T-helper 22 cell (primary cell): ENCODE measurements around the gene ASTN2.

Experiments used
- DNase-seq: peaks from one replicate; pipeline ENCODE4 v3.0.0-alpha.2; 2020; ENCODE audit warnings: low read depth

Gene ASTN2

DNA sequence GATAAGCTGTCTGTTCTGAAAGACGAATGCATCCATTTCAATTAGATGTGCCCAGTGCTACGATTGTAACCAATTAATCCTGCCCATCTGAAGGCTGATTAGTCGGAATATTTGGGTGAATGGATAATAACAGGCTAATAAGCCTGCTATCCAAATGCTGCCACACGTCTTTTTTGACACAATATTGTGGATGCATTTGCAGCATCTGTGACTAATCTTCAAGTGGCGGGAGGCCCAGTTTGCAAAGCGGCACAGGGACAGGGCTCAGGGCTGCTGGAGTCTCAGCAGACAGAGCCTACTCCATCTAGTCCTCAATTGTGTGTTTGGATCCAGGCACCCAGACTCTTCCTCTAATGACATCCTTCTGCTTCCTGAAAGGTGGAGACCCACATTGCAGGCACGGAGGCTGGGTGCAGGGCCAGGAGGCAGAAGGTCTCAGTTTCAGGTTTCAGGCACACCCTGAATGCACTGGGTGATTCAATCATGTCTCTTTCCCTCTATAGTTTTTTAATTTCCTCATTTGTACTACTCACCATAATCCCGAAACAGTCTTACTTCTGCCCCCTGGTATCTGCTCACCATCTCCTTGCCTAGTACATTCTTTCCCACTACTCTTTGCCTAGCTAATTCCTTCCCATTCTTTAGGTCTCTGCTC, 169.6 kb downstream of the ASTN2 start:
- no peak for DNase-seq

DNA sequence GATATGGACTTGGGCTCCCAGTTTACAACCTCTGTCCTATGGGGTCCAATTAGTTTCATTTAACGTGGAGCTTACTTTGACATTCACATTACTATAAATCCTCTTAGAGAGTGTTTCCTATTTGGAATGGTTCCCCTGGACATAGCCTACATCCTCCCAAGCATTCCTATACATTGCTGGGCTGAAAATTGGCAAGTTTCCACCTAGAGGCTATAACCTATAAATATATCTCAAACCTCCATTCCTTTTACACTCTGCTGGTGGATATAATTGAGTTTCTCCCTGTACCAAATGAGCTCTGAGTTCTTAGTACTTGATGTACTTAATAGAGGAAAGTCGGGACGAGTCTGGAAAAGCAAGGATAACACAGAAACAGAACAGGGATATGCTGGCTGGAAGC, 172.8 kb downstream of the ASTN2 start:
- DNase-seq = no peak

DNA sequence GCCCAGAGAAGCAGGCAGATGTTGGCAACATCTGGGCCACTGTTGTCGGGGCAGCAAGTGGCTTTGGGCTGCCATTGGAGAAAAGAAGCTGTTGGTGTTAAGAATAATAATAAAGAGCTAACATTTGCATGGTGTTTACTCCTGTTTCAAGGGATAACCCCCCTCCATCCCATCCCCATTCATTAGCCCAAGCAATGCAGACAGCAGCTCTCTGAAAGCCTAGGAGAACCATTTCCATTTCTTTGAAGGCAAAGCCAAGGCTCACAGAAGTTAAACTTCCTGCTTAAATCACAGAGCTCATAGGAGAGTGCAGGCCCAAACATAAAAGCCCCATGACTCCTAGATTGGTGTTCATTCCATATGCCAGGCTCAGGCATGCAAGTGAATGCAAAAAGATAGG, 175.4 kb downstream of the ASTN2 start:
- DNase-seq = no peak

DNA sequence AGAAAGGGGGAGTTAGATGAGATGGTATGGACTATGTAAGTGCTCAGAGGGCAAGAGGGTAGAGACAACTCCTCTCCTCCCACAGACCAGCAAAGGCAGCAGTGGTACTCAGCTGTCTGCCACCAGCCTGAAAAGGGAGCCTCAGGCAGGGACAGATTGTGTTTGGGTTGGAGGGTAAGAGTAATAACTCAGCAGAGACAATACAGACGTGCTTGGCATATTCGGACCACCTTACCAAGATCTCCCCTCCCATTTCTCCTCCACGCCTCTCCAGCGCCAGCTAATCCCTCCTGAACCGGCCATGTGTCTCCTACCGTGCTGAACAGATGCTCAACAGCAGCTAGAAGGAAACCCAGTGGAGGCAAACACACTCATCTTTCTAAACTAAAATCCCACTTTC, 180.8 kb downstream of the ASTN2 start:
- no peak for DNase-seq

DNA sequence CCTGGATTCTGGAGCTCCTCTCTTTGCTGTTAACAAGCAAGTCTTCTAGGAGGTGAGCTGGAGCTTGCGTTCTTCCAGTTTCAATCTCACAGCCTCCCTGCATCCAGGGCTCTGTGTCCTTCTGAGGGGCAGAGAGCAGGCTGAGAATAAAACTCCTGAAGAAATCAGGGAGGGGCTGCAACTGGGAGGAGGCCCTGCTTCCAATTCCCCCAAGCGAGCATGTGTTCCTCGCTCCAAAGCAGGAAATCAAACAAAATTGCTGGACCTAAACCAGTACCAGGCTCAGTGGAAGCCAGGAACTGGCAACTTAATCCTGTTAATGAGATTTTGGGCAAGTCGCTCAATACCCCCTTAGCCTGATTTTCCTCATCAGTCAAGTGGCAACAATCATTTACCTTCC, 181.8 kb downstream of the ASTN2 start:
- DNase-seq = no peak

DNA sequence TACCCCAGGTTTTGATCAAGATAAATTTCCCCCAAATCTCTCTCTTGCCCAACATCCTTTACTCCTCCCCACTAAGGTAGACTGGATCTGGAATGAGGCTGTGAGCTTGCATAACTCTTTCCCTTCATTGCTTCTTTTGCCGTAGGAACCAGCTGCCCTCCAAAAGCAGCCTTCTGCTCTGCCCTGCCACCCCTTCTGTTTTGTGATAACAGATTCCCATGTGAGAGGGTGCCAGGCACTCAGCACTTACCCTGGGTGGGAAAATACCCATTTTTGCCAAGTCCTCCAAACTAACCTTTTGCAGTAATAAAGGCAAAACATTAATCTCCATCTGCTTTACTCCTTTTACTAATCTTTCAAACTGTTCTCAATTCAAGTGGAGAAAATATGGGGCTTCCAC, 182.6 kb downstream of the ASTN2 start:
- no peak for DNase-seq

DNA sequence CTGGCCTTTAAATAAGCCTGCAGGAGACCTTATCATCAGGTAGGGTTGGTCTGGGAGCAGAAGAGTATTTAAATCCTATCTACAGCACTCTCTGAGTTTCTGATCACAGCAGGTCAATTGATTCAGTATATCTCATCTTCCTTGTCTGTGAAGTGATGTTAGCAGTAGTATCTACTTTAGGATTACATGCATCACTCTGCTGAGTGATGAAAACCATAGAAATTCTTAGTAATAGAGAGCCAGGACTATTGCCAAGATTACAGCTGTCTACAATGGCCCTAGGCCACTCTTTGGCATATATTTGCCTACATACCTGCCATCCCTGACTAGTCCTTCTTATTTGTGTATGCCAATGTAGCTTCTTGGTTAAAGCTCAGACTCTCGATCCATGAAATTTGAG, 183.8 kb downstream of the ASTN2 start:
- no peak for DNase-seq

DNA sequence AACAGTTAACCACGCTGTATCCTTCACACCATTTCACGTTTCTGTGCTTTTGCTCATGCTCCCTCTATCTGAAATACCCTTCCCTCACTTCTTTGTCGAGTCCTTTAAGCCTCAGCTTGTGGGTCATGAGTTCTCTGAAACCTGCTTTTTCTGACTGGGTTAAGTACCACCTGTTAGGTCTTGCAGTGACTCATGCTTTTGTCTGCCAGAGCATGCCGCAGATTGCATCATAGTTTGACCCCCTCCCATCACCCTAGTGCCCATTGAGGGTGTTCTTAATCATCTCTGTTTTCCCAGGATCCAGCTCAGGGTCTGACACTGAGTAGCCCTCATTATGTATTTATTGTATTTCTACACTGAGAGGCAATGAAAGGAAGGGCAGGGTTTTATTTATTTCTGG, 190.2 kb downstream of the ASTN2 start:
- no peak for DNase-seq

DNA sequence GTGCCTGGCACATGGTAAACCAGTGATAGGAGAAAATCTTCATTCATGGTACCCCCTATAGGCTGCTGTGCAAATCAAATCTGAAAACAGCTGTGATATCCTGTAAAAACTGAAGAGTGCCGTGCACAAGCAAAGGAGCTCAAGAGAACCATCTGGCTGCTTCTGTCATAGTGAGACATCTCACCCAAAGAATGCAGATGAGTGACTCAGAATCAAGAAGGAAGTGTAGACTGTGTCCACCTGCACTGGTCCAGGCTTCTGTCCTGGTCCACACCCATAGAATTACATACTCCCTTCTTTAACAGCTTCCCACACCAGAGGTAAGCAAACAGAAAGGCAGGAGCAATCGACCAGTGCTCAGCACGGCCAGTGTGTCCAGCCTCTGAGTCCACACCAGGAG, 195.9 kb downstream of the ASTN2 start:
- no peak for DNase-seq

DNA sequence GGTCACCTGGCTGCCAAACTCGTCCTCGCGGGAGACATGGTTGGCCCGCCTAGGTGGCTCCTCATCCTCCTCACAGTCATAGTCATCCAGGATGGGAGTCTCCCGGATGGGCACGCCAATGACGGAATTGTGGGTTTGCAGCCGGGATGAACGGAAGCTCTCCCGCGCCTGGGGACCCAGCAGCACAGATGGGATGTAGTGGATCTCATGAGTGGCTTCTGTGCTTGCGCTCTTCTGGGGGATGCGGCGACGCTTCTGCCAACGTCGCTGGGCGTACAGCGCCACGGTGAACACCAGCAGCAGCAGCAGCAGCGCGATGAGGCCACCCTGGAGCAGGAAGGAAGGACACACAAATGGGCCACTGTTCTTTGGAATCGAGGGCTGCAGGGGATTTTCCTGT, 200.4 kb downstream of the ASTN2 start:
- DNase-seq = no peak

DNA sequence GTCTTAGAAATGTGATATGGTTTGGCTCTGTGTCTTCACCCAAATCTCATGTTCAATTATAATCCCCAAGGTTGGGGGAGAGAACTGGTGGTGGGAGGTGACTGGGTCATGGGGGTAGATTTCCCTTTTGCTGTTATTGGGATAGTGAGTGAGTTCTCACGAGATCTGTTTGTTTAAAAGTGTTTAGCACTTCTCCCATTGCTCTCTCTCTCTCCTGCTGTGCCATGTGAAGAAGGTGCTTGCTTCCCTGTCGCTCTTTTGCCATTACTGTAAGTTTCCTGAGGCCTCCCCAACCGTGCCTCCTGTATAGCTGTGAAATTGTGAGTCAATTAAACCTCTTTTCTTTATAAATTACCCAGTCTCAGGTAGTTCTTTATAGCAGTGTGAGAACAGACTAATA, 203.6 kb downstream of the ASTN2 start:
- DNase-seq = no peak

DNA sequence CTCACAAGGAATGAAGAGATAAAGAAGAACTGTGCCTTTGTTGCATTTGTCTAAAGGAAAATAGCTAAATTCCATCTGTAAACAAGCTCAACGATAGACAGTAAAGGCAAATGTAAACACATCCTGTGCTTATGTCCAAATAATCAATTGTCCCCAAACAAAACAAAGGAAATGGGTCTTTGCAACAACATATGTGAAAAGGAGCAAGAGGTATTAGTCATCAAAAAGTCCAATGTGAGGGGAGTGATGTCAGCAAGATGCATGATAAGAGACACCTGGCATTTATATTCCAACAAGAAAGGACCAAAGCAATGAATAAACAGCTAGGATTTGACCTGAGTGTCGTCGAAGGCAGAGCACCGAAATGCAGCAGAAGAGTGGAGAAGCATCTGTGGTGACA, 209.1 kb downstream of the ASTN2 start:
- no peak for DNase-seq

DNA sequence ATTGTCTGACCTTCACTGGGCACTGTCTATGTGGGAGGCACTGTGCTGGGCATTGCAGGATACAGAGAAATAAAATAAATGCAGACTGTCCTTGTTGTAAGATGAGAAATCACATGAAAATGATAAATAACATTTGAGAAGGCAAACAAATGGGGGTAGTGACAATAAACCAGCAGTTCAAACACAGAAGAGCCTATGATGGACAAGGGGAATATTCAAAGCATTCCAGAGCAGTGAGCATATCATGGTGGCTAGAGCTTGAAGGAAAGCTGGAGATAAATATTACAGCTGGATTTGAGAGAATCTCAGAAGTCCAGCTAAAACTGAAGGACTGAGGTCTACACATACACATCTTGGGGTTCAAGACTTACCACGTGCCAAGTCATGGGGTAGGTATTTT, 209.9 kb downstream of the ASTN2 start:
- no peak for DNase-seq

DNA sequence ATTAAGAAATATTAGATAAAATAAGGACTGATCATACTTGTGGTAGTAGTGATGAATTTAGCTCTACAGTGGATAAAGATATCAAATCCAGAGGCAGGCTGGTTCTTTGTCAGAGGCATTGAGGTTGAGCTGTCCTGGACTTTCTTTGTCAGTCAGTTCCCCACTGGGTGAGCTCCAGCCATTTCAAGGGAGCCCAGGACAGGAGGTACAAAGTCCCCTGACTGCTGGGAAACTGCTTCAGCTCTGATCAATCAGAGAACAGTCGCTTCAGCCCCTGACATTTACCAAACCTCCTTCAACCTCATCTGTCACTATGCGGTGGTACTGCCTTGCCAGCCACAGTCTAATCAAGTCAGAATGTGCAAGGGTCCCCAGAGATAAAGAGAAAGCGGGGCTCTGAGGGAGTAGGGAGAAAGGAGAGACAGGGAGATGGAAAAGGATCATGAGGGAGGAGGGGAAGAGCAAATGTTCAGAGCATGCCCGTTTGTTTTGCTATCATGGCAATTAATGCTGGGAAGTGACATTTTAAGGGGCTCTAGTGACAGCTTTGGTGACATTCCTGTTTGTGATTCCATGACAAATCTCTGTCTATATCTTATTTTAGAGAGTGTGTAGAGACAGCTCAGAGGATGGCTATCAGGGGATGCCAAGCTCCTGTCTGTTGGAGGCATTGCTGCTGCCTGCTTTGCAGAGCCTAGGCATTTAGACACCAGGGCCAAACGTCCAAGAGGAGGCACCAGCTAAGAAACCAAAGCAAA, 223.2 kb downstream of the ASTN2 start:
- no peak for DNase-seq

DNA sequence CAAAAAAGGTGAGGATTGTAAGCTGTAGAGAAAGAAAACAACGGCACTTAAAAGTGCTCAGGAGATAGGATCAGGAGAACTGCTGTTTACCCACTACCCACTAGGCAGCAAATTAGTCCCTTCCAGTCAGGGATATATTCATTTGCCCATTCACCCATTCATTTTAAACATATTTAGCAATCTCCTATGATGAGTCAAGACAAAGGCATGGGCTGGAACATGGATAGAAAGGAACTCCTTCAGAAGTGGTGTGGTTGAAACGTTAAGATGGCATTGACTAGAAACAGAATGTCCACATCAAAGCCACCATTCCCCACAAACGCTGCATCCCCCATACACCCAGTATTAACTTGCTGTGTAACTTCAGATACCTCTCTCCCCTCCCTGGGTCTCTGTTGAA, 225.7 kb downstream of the ASTN2 start:
- no peak for DNase-seq

DNA sequence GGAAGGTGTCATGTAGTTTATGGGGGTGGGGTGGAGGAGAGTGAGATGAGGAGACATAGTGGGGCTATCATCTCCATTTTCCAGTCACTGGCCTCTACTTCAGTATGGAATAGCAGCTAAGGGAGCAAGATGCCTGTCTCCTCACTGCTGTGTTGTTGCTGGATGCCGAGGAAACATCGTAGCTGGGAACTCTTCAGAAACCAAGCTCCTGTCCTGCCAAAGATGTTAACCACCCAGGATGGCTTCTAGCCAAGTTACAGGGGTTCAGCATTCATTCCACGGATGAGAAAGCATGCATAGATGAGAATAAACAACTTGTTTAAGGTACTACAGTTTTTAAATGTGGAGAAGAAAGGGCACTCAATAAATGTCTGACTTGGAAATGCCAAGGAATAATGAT, 226.5 kb downstream of the ASTN2 start:
- no peak for DNase-seq

DNA sequence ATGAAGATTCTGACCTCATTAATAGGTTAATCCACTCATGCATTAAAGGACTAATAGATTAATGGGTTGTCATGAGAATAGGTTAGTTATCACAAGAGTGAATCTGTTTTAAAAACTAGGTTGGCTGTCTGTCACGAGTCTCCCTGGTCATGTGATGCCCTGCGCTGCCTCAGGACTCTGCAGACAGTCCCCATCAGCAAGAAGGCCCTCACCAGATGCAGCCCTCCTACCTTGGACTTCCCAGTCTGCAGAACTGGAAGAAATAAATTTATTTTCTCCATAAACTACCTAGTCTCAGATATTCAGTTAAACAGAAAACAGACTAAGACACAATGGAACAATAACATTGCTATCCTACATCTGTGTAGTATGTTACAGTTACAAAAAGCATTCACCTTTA, 227.4 kb downstream of the ASTN2 start:
- DNase-seq = no peak

DNA sequence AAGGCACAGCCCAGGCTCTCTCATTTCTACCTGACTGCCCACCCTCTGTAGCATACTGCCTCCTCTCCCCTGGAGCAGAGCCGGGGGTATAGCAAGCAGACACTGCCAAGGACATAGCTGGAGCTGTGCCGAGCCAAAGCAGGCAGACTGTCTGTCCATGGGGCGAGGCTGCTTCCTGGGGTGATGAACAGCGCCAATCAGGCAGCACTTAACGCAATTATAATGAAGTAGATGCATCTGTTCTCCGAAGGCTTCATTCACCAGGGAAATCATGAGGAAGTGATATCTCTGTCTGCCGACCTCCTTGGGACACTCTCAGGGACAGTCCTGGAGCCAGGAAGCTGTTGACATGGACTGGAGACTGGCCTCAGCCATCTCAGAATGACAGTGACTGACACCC, 230.7 kb downstream of the ASTN2 start:
- DNase-seq = no peak

DNA sequence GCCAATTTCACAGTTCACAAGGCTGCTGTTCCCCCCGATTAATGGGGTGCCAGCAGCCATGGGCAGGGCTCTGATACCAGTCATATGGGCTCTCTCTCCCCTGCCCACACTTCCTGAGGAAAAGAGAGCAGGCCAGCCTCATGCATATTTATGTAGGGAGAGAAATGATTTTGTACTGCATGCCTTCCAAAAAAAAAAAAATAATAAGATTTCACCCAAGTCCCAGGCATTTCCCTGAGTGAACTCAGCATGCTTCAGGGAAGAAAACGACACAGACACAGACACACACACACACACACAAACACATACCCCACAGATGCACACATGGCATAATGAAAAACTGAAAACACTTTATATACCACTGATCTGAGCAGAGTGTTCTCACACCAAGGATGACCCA, 232.8 kb downstream of the ASTN2 start:
- DNase-seq = no peak

DNA sequence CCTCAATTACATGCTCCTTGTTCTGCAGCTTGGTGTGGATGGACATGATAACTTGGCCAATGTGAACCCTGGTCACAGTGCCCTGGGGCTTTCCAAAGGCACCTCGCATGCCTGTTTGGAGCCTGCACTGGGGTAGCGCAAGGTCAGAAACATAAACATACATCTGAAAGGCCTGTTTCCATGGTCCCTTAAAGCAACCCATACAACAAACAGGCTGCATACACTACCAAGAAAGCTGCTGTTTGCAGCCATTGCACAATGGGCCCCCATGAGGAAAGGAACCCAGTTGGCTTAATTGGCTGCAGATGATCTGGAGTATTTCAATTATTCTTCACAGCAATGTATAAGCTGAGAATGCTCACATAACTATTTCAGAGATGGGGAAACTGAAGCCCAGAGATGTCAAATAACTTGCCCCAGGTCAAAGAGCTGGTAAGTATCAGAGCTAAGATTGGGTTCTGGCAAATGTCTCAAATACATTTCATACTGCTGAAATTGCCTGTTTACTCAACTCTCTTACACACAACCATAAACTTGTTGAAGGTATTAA, 233.9 kb downstream of the ASTN2 start:
- DNase-seq = no peak

DNA sequence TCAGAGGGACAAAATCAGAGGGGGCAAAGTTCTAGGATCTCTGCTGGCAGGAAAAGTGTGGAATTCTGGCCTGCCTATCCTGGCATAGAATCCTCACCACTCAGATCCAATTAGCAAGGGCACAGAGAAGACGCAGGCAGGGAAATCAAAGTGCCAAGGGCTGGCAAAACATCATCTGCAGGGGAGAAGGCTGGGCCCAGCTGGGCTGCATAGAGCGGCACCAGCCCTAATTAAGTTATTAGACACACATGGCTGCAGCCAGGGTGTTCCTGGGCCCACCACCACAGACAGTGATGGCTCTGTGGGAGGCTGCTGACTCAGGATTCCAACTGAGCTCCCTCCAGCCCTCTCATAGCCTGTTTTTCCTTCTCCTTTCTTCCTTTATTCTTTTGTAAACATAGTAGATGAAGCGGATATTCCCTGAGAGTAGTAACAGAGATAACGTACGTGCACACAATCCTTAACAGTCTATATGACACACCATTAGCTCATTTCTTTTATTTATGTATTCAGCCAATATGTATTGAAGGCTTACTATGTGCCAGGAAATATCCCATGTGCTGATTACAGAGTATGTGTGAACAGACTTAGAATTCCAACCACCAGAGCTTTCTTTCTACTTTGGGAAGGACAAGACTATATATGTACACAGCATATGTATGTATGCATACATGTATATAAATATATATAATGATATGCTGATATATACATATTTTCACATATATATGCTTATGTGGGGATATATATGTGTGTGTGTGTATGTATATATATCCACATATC, 236.1 kb downstream of the ASTN2 start:
- DNase-seq = no peak

DNA sequence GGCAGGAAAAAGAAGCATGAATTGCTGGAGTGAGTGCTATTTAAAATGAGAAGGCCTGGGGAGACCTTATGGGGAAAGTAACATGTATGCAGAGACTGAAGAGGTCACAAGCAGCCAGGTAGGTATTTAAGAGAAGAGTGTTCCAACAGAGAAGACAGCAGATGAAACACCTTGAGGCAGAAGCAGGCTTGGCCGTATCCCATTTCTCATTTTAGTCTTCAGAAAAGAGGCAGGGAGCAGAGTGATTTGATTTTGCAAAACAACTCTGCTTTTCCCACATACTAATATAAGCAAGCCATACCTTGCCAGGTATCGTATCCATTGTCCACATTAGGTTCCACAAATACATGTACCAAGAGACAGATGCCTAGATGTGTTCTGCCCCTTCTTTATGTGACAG, 244.3 kb downstream of the ASTN2 start:
- DNase-seq = no peak

DNA sequence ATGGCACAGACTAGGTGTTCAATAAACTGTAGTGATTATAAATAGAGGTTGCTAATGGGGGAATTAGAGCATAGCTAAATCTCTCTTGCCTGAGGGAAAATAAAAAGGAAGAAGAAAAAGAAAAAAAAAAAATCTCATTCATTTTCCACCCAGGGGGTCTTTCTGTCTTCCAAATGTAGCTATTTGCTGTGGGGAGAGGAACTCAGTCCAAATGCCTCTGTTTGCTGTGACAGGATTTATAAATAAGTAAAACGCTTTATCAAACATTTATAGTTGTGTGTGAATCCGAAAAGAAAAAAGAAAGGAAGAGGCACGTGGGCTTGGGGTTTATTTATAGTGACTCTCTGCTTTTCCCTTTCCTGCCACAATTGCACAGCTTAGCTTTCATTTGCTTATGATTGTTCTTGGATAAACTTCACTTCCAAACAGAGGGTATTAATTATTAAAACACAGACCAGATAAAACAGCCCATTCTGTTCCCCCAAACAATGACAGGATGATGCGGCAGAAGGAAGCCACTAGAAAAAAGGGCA, 245.7 kb downstream of the ASTN2 start:
- no peak for DNase-seq
